NK-92 (cell line): ENCODE data around the gene OR8A1.

Source experiments
- DNase-seq: peaks from one replicate; lab custom pipeline; 2025; ENCODE audit not compliant: unreplicated experiment; lab: John Stamatoyannopoulos, UW

OR8A1 gene

GRCh38 chr11:124569697-124570096 lies at the start of gene OR8A1:
Gene OR8A1 (plus strand): TSS chr11:124569997. CDS start chr11:124570120, 123 bp downstream.
- no peak for DNase-seq

GRCh38 chr11:124520550-124520854 lies 49.3 kb upstream of the OR8A1 start:
- DNase-seq = no peak

- DNase-seq = no peak
These were observed 36.2 kb upstream of the OR8A1 start for GRCh38 chr11:124533626-124534025.

GRCh38 chr11:124534051-124534450 lies 35.7 kb upstream of the OR8A1 start:
- DNase-seq = no peak

- DNase-seq = no peak
These were observed 34.1 kb upstream of the OR8A1 start for GRCh38 chr11:124535552-124536232.

GRCh38 chr11:124536520-124536919 lies 33.3 kb upstream of the OR8A1 start:
- DNase-seq = no peak

GRCh38 chr11:124538019-124538418 lies 31.8 kb upstream of the OR8A1 start:
- no peak for DNase-seq

- no peak for DNase-seq
These were observed 28.6 kb upstream of the OR8A1 start for GRCh38 chr11:124541204-124541603.

GRCh38 chr11:124543145-124543544 lies 26.7 kb upstream of the OR8A1 start:
- no peak for DNase-seq

- DNase-seq = no peak
These were observed 26.2 kb upstream of the OR8A1 start, which contains the start of gene OR8B12 for GRCh38 chr11:124543554-124543953. Gene OR8B12 (minus strand): TSS chr11:124543654. CDS start chr11:124543654, 0 bp downstream.

GRCh38 chr11:124551189-124551588 lies 18.6 kb upstream of the OR8A1 start:
- no peak for DNase-seq

GRCh38 chr11:124551987-124552386 lies 17.8 kb upstream of the OR8A1 start:
- DNase-seq = no peak

- no peak for DNase-seq
These were observed 13.0 kb upstream of the OR8A1 start for GRCh38 chr11:124556828-124557227.

GRCh38 chr11:124570160-124570559 lies 363 bp downstream of the OR8A1 start:
- no peak for DNase-seq

- DNase-seq = no peak
These were observed 8.1 kb downstream of the OR8A1 start for GRCh38 chr11:124577716-124578427.

GRCh38 chr11:124578761-124579160 lies 9.0 kb downstream of the OR8A1 start:
- DNase-seq = no peak

GRCh38 chr11:124581817-124582216 lies 12.0 kb downstream of the OR8A1 start:
- no peak for DNase-seq

- no peak for DNase-seq
These were observed 12.8 kb downstream of the OR8A1 start for GRCh38 chr11:124582565-124582964.

- no peak for DNase-seq
These were observed 14.0 kb downstream of the OR8A1 start for GRCh38 chr11:124583781-124584180.

- no peak for DNase-seq
These were observed 15.0 kb downstream of the OR8A1 start for GRCh38 chr11:124584681-124585372.

GRCh38 chr11:124586238-124586860 lies 16.6 kb downstream of the OR8A1 start:
- no peak for DNase-seq

GRCh38 chr11:124591430-124591829 lies 21.6 kb downstream of the OR8A1 start:
- DNase-seq = no peak
